Measurements from ENCODE around the gene RRN3.
"Not testable (repeated sequence)": the region's sequence is repeated elsewhere in the genome, so short reads cannot be mapped to it uniquely, and the experiment has no call there.

RRN3 gene

GRCh38 chr16:15050440-15050839, 43.6 kb downstream of the RRN3 start:
- DNase-seq: not testable (repeated sequence)

- no peak for DNase-seq
These were observed 44.4 kb downstream of the RRN3 start for GRCh38 chr16:15049581-15050180.

- no peak for DNase-seq
These were observed 47.2 kb downstream of the RRN3 start for GRCh38 chr16:15046692-15047376.

- DNase-seq: not testable (repeated sequence)
These were observed 48.8 kb downstream of the RRN3 start for GRCh38 chr16:15045270-15045669.

- no peak for DNase-seq
These were observed 49.8 kb downstream of the RRN3 start for GRCh38 chr16:15044286-15044685.

- DNase-seq: no peak
These were observed 50.7 kb downstream of the RRN3 start for GRCh38 chr16:15043344-15043743.

- DNase-seq: no peak
These were observed 52.6 kb downstream of the RRN3 start for GRCh38 chr16:15041271-15042004.

- no peak for DNase-seq
These were observed 55.4 kb downstream of the RRN3 start for GRCh38 chr16:15038689-15039088.

- no peak for DNase-seq
These were observed 56.3 kb downstream of the RRN3 start for GRCh38 chr16:15037745-15038144.

- no peak for DNase-seq
These were observed 57.1 kb downstream of the RRN3 start for GRCh38 chr16:15037003-15037402.

- DNase-seq: no peak
These were observed 58.8 kb downstream of the RRN3 start for GRCh38 chr16:15035163-15035729.

- DNase-seq: no peak
These were observed 59.6 kb downstream of the RRN3 start for GRCh38 chr16:15034266-15035162.

GRCh38 chr16:15033309-15033707, 60.8 kb downstream of the RRN3 start:
- no peak for DNase-seq

- no peak for DNase-seq
These were observed 61.3 kb downstream of the RRN3 start for GRCh38 chr16:15032547-15033308.

- DNase-seq: no peak
These were observed 62.5 kb downstream of the RRN3 start for GRCh38 chr16:15031586-15031985.

- DNase-seq: no peak
These were observed 62.9 kb downstream of the RRN3 start for GRCh38 chr16:15031179-15031578.

GRCh38 chr16:15029749-15030148, 64.3 kb downstream of the RRN3 start:
- not testable (repeated sequence) for DNase-seq

- DNase-seq: not testable (repeated sequence)
These were observed 65.0 kb downstream of the RRN3 start for GRCh38 chr16:15028801-15029698.

- DNase-seq: not testable (repeated sequence)
These were observed 65.7 kb downstream of the RRN3 start for GRCh38 chr16:15028345-15028715.

GRCh38 chr16:15027503-15028344, 66.3 kb downstream of the RRN3 start:
- DNase-seq: not testable (repeated sequence)

Measured in SW 1271 (cell line).